ENCODE data around the gene SLC22A7.
A peak's percentile ranks its signal among the peaks of the same experiment; 100 is the strongest.
"Not testable (repeated sequence)": the region's sequence is repeated elsewhere in the genome, so short reads cannot be mapped to it uniquely, and the experiment has no call there.

Gene SLC22A7

GRCh38 chr6:43299338-43300293 lies 1.6 kb downstream of the SLC22A7 start:
- DNase-seq = peak; percentile 35

GRCh38 chr6:43301081-43301870 lies 3.2 kb downstream of the SLC22A7 start:
- TF ChIP-seq CTCF (IDR thresholded peaks at IDR 0.05; ENCODE audit: low read depth, low read length) = no peak
- no peaks in the 10 kb centered on the region for H3K27me3 ChIP-seq

More at GRCh38 chr6:43299338-43300293, 1.6 kb downstream of the SLC22A7 start:
- H3K36me3 ChIP-seq = no peaks in the 10 kb centered on the region
- H3K27me3 ChIP-seq = no peaks in the 10 kb centered on the region
- H3K9me3 ChIP-seq = no peaks in the 10 kb centered on the region
- no peaks in the 10 kb centered on the region for H3K4me1 ChIP-seq
- H3K4me3 ChIP-seq (ENCODE audit: low read depth, low read length) = no peak overlapping the region
- no peak for TF ChIP-seq CTCF (IDR thresholded peaks at IDR 0.05; ENCODE audit: low read depth, low read length)

DNA sequence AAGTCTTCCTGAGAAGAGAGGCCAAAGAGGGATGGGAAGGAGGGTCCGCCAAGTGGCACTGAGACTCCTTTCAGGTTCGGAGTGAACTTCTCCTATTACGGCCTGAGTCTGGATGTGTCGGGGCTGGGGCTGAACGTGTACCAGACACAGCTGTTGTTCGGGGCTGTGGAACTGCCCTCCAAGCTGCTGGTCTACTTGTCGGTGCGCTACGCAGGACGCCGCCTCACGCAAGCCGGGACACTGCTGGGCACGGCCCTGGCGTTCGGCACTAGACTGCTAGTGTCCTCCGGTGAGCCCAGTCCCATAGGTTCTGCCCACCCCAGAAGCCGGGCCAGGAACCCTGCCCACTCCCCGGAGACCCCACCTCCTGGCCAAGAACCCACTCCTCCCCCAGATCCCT lies 4.1 kb downstream of the SLC22A7 start:
- DNase-seq = no peak
- Histone ChIP-seq H3K27me3 (no peaks in the 10 kb centered on the region), H3K4me1 (no peaks in the 10 kb centered on the region), H3K4me3 (ENCODE audit: low read depth, low read length) (no peak overlapping the region), H3K9me3 (no peaks in the 10 kb centered on the region), H3K36me3 (no peaks in the 10 kb centered on the region)
- TF ChIP-seq CTCF (IDR thresholded peaks at IDR 0.05; ENCODE audit: low read depth, low read length) = no peak

More at GRCh38 chr6:43301081-43301870, 3.2 kb downstream of the SLC22A7 start:
- Histone ChIP-seq H3K4me1 (no peaks in the 10 kb centered on the region), H3K9me3 (no peaks in the 10 kb centered on the region), H3K36me3 (no peaks in the 10 kb centered on the region), H3K4me3 (ENCODE audit: low read depth, low read length) (no peak overlapping the region)
- DNase-seq = no peak

- H3K4me3 ChIP-seq (ENCODE audit: low read depth, low read length); H3K36me3 ChIP-seq; DNase-seq; H3K4me1 ChIP-seq; H3K9me3 ChIP-seq; H3K27me3 ChIP-seq: not testable (repeated sequence)
These were observed 4.9 kb downstream of the SLC22A7 start for GRCh38 chr6:43303006-43303405.

DNA sequence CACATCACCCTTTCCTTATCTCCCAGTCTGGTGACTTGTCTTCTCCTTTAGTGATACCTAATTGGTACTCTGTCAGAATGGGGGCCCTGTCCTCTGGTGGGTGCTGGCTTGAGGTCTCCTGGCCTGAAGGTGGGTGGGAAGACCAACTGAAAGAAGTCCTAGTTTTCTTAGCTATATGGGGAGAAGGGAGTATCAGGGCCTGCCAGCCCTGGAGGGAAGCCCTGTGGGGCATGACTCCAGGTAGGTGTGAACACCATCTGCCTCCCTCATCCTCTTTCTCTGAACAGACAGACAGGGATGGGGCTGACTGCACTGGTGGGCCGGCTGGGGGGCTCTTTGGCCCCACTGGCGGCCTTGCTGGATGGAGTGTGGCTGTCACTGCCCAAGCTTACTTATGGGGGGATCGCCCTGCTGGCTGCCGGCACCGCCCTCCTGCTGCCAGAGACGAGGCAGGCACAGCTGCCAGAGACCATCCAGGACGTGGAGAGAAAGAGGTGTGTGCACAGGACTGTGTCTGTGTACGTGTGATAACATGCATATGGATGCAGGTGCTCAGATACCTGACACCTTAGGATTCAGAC lies 5.8 kb downstream of the SLC22A7 start:
- Histone ChIP-seq H3K36me3 (no peaks in the 10 kb centered on the region), H3K27me3 (no peaks in the 10 kb centered on the region), H3K4me3 (ENCODE audit: low read depth, low read length) (no peak overlapping the region), H3K9me3 (no peaks in the 10 kb centered on the region), H3K4me1 (no peaks in the 10 kb centered on the region)
- no peak for TF ChIP-seq CTCF (IDR thresholded peaks at IDR 0.05; ENCODE audit: low read depth, low read length)
- no peak for DNase-seq

GRCh38 chr6:43304361-43304760 lies 6.3 kb downstream of the SLC22A7 start:
- no peak for TF ChIP-seq CTCF (IDR thresholded peaks at IDR 0.05; ENCODE audit: low read depth, low read length)
- Histone ChIP-seq H3K4me1 (no peaks in the 10 kb centered on the region; the same call in 1 of the 2 replicates), H3K4me3 (ENCODE audit: low read depth, low read length) (no peak overlapping the region), H3K27me3 (no peaks in the 10 kb centered on the region), H3K36me3 (no peaks in the 10 kb centered on the region), H3K9me3 (no peaks in the 10 kb centered on the region)
- DNase-seq = no peak

Data from BE2C (cell line).